ENCODE measurements around the gene PECR. TPM values are rescaled to one million over a fixed set of nuclear protein-coding genes. Genes with fewer than 3 reads are reported as not detected.

The PECR gene
- total RNA-seq, 6 experiments from 2014 or later: 43.4 to 115 (median 80.3) TPM

GRCh38 chr2:216003876-216004696, 77.5 kb downstream of the PECR start:
- ATAC-seq (peak in 3 of 4 donors; percentile 50 to 55 (median 53)), DNase-seq (no peak)
- no peaks in the 10 kb centered on the region for H3K27me3 ChIP-seq
- intact Hi-C loops (cut with DNase I): no loop called here
- no peak overlapping the region for H3K27ac ChIP-seq
- no peaks in the 10 kb centered on the region for H3K9me3 ChIP-seq
- WGBS (ENCODE audit: insufficient coverage, low coverage, low lambda C conversion rate, missing lambda C conversion rate): 51% methylated on average over 6 of the region's 6 CpGs
- TF ChIP-seq CTCF (IDR thresholded peaks at IDR 0.05): no peak
- TF ChIP-seq POLR2A (IDR thresholded peaks at IDR 0.05): no peak
- H3K4me1 ChIP-seq: peaks cover 0 to 13% (median 0%) of the 10 kb centered on the region in 4 donors
- H3K36me3 ChIP-seq: peaks cover 0 to 10% (median 0%) of the 10 kb centered on the region in 4 donors
- no peak overlapping the region for H3K4me3 ChIP-seq

- WGBS (ENCODE audit: insufficient coverage, low coverage, low lambda C conversion rate, missing lambda C conversion rate): 78% methylated on average over 2 of the region's 2 CpGs
- peaks cover 0 to 10% (median 0%) of the 10 kb centered on the region in 4 donors for H3K36me3 ChIP-seq
- ATAC-seq (no peak), DNase-seq (no peak)
- H3K27me3 ChIP-seq: no peaks in the 10 kb centered on the region
- H3K27ac ChIP-seq: no peak overlapping the region
- no peak overlapping the region for H3K4me3 ChIP-seq
- intact Hi-C loops (cut with DNase I): no loop called here
- TF ChIP-seq CTCF (IDR thresholded peaks at IDR 0.05): no peak
- no peak for TF ChIP-seq POLR2A (IDR thresholded peaks at IDR 0.05)
- H3K9me3 ChIP-seq: no peaks in the 10 kb centered on the region
- peaks cover 0 to 13% (median 0%) of the 10 kb centered on the region in 4 donors for H3K4me1 ChIP-seq
Measured at GRCh38 chr2:216002693-216003092, 78.9 kb downstream of the PECR start.

GRCh38 chr2:216002101-216002678, 79.4 kb downstream of the PECR start:
- Histone ChIP-seq H3K27ac (no peak overlapping the region), H3K27me3 (no peaks in the 10 kb centered on the region), H3K4me1 (peaks cover 0 to 13% (median 0%) of the 10 kb centered on the region in 4 donors), H3K4me3 (no peak overlapping the region), H3K36me3 (peaks cover 0 to 12% (median 0%) of the 10 kb centered on the region in 4 donors), H3K9me3 (no peaks in the 10 kb centered on the region)
- TF ChIP-seq POLR2A (IDR thresholded peaks at IDR 0.05) (no peak), CTCF (IDR thresholded peaks at IDR 0.05) (no peak)
- WGBS (ENCODE audit: insufficient coverage, low coverage, low lambda C conversion rate, missing lambda C conversion rate): 51% methylated on average over 4 of the region's 5 CpGs
- ATAC-seq (no peak), DNase-seq (no peak)
- intact Hi-C loops (cut with DNase I): no loop called here

GRCh38 chr2:216001216-216002100, 80.2 kb downstream of the PECR start:
- H3K36me3 ChIP-seq: peaks cover 0 to 20% (median under 1%) of the 10 kb centered on the region in 4 donors
- ATAC-seq (no peak), DNase-seq (no peak)
- TF ChIP-seq CTCF (IDR thresholded peaks at IDR 0.05) (no peak), POLR2A (IDR thresholded peaks at IDR 0.05) (no peak)
- 64% methylated on average over 7 of the region's 9 CpGs for WGBS (ENCODE audit: insufficient coverage, low coverage, low lambda C conversion rate, missing lambda C conversion rate)
- H3K4me3 ChIP-seq: no peak overlapping the region
- intact Hi-C loops (cut with DNase I): no loop called here
- no peak overlapping the region for H3K27ac ChIP-seq
- H3K4me1 ChIP-seq: peaks cover 0 to 13% (median 0%) of the 10 kb centered on the region in 4 donors
- no peaks in the 10 kb centered on the region for H3K27me3 ChIP-seq
- no peaks in the 10 kb centered on the region for H3K9me3 ChIP-seq

Data from right lobe of liver (tissue), 6 donors.